CMK (cell line): ENCODE measurements around the gene CUX1.
"Not testable (repeated sequence)": the region's sequence is repeated elsewhere in the genome, so short reads cannot be mapped to it uniquely, and the experiment has no call there.

Experiments
- DNase-seq: peaks from one replicate; pipeline ENCODE4 v3.0.0-alpha.2; 2010; ENCODE audit warnings: low read depth

CUX1 gene

GRCh38 chr7:101824440-101824839 is 7.0 kb downstream of the CUX1 start:
- DNase-seq, result no peak

- no peak for DNase-seq
Observed at GRCh38 chr7:101826081-101826835, 8.8 kb downstream of the CUX1 start.

- DNase-seq, result no peak
Observed at GRCh38 chr7:101828301-101829020, 11.0 kb downstream of the CUX1 start.

DNA sequence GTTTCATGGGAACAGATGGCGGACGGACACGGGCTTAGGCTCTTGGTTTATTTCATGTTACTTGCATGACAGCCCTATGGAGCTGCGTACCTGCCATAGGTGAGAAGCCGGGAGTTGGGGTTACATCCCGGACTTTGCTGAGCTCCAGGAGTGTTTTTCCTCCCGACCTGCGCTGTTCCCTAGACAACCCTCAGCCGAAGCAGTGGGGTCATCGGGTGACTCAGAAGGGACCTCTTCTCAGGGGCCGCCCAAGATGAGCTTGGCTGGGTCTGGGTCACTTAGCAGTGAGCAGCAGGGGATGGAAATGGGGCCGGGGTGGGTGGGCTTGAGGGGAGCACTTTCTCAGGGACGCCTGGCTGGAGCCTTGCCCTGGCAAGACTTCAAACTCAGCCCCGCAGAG is 11.9 kb downstream of the CUX1 start:
- DNase-seq, result no peak

DNA sequence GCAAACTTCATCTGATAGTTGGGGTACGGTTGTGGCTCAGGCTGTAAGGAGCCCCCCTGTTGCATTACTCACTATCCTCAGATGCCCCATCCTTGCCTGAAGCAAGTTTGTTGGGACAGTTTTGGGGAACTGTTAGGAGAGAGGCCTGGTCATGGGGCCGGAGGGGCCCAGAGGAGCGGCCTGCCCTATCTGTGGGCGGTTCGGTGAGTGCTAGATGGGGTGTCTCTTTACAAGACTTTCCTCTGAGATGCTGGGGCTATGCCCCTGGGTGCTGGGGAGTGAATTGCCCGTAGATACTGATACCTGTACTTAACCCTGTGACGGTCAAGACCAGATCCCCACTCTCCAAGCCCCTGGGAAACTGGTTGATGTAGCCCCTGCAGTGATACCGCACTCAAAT is 12.4 kb downstream of the CUX1 start:
- no peak for DNase-seq

DNA sequence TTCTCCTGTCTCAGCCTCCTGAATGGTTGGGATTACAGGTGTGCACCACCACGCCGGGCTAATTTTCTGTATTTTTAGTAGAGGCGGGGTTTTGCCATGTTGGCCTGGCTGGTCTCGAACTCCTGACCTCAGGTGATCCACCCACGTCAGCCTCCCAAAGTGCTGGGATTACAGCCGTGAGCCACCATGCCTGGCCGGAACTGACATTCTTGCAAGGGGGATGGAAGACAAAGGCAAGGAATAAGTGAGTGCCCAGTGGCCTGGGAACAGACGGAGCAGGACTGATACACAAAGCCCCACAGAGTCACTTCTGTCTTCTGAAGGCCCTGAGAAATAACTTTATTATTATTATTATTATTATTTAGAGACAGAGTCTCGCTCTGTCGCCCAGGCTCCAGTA is 14.0 kb downstream of the CUX1 start:
- not testable (repeated sequence) for DNase-seq

DNA sequence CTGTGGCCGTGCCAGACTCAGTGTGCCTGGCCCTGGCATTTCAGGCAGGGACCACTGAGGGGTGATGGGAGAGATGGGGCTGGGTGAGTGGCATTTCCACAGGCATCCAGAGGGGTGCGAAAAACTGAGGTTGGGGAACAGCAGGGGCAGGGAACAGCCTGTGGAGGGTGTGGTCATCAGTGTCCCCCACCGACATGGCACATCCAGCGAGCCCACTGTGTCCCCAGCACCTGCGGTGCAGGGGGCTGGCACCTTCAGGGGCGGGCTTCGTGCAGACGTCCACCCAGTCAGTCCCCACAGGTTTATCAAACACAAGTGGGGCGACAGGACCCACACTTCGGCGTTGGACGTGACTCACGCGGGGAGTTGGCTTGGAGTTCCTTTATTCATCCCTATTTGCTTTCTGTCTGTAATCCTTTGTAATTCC is 14.8 kb downstream of the CUX1 start:
- no peak for DNase-seq

- DNase-seq, result no peak
Observed at GRCh38 chr7:101832685-101833375, 15.4 kb downstream of the CUX1 start.

GRCh38 chr7:101833799-101834198 is 16.4 kb downstream of the CUX1 start:
- no peak for DNase-seq

GRCh38 chr7:101835136-101835535 is 17.7 kb downstream of the CUX1 start:
- no peak for DNase-seq

DNA sequence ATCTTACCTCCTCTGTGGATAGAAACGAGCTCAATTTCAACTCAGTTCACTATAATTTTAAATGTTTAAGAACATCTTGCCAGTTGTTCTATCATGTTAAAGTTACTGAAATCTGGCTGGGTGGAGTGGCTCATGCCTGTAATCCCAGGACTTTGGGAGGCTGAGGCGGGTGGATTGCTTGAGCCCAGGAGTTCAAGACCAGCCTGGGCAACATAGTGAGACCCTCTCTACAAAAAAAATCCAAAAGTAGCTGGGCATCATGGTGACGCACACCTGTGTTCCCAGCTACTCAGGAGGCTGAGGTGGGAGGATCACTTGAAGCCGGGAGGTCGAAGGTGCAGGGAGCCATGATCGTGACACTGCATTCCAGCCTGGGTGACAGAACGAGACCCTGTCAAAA is 20.0 kb downstream of the CUX1 start:
- not testable (repeated sequence) for DNase-seq

DNA sequence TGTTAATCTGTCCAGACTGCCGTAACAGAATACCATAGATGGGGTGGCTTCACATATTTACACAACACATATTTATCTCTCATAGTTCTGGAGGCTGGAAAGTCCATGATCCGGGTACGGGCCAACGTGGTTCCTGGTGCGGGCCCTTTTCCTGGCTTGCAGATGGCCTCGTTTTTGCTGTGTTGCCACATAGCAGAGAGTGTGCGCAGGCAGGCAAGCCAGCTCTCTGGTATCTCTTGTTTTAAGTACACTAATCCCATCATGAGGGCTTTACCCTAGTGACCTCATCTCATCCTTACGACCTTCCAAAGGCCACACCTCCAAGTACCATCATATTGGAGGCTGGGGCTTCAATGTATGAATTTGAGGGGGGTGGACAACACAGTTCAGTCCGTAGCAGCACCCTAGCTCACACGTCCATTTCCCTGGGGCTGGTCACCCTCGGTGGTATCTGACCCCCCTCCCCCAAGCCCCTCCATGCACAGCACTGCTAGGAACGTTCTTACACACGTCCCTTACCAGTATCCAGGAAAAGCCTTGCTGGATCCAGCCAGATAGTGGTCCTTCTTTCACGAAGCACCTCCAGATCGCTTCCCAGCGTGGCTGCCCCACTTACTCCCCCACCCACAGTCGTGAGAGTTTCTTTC is 21.5 kb downstream of the CUX1 start:
- DNase-seq, result no peak

GRCh38 chr7:101841328-101841727 is 23.9 kb downstream of the CUX1 start:
- no peak for DNase-seq

GRCh38 chr7:101843293-101844271 is 26.2 kb downstream of the CUX1 start:
- DNase-seq, result no peak

GRCh38 chr7:101845974-101846373 is 28.5 kb downstream of the CUX1 start:
- DNase-seq, result no peak

GRCh38 chr7:101846800-101847538 is 29.5 kb downstream of the CUX1 start:
- no peak for DNase-seq

GRCh38 chr7:101848208-101848951 is 31.0 kb downstream of the CUX1 start:
- DNase-seq, result no peak

- not testable (repeated sequence) for DNase-seq
Observed at GRCh38 chr7:101849314-101849713, 31.9 kb downstream of the CUX1 start.

DNA sequence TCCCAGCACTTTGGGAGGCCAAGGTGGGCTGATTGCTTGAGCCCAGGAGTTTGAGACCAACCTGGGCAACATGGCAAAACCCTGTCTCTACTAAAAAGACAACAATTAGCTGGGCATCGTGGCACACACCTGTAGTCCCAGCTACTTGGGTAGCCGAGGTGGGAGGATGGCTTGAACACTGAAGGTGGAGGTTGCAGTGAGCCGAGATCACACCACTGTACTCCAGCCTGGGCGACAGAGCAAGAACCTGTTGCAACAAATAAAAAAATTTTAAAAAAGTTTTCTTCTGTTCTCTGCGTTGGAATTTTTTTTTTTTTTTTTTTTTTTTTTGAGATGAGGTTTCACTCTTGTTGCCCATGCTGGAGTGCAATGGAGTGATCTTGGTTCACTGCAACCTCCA is 34.9 kb downstream of the CUX1 start:
- DNase-seq, result not testable (repeated sequence)

DNA sequence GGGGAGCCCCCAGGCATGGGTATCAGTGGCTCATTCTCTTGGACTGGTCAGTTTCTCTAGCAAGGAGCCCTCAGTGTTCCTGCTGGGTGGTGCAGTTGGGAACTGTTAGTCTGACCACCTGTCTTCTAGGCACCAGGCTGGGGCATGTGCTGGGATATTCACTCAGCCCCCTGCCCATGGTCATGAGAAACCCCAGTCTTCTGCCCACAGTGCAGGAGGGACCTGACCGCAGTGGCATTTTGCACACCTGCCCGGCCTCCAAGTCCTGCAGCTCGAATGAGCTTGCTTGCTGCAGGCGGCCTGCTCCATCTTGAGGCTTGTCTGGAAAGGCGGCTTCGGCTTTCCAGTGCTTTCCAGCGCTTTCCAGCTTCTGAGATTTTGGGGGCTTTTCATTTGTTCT is 36.3 kb downstream of the CUX1 start:
- DNase-seq, result no peak
